Uterus (tissue), 2 donors: ENCODE measurements around the gene TRIP13.
"Not testable (repeated sequence)": the region's sequence is repeated elsewhere in the genome, so short reads cannot be mapped to it uniquely, and the experiment has no call there.

Experiments
- POLR2A ChIP-seq, 2 donors: fragments of 450-650 bp; IDR thresholded peaks; one replicate each; pipeline ENCODE4 v1.6.1; 2016; ENCODE audit warnings: antibody characterized with exemption in 2 of 2, mild to moderate bottlenecking in 1 of 2, moderate library complexity in 1 of 2
- TF ChIP-seq, protein P1 (sequence below), 4 experiments: fragments of 200-600 bp in 2 of 4; fragments of 450-650 bp in 2 of 4; sonication (generic) in 2 of 4; IDR thresholded peaks; one replicate each; pipeline ENCODE4 v1.5.1; 2016 to 2019; ENCODE audit warnings: antibody characterized with exemption in 4 of 4, mild to moderate bottlenecking in 2 of 4, moderate library complexity in 1 of 4

GRCh38 chr5:844426-844825 lies 48.3 kb upstream of the TRIP13 start:
- not testable (repeated sequence) for TF ChIP-seq POLR2A (IDR thresholded peaks at IDR 0.05)
- TF ChIP-seq, protein P1, sequence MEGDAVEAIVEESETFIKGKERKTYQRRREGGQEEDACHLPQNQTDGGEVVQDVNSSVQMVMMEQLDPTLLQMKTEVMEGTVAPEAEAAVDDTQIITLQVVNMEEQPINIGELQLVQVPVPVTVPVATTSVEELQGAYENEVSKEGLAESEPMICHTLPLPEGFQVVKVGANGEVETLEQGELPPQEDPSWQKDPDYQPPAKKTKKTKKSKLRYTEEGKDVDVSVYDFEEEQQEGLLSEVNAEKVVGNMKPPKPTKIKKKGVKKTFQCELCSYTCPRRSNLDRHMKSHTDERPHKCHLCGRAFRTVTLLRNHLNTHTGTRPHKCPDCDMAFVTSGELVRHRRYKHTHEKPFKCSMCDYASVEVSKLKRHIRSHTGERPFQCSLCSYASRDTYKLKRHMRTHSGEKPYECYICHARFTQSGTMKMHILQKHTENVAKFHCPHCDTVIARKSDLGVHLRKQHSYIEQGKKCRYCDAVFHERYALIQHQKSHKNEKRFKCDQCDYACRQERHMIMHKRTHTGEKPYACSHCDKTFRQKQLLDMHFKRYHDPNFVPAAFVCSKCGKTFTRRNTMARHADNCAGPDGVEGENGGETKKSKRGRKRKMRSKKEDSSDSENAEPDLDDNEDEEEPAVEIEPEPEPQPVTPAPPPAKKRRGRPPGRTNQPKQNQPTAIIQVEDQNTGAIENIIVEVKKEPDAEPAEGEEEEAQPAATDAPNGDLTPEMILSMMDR (IDR thresholded peaks at IDR 0.05): not testable (repeated sequence)
